H7 (cell line): ENCODE measurements around the gene GSE1. TPM values are rescaled to one million over a fixed set of nuclear protein-coding genes. Genes with fewer than 3 reads are reported as not detected.

Experiments used
- DNase-seq: peaks from one replicate; pipeline ENCODE4 v3.0.0; 2012
- H3K27me3 ChIP-seq: 2 replicates; pipeline ENCODE4 v1.6.0; 2011; ENCODE audit warnings: mild to moderate bottlenecking, low read length; ENCODE audit not compliant: control insufficient read depth, insufficient read depth
- H3K36me3 ChIP-seq: replicated peaks from 2 replicates; pipeline ENCODE4 v1.5.1; 2011; ENCODE audit warnings: low read length; ENCODE audit not compliant: control insufficient read depth, insufficient read depth
- H3K4me3 ChIP-seq: 2 replicates; pipeline ENCODE4 v1.5.1; 2011; ENCODE audit warnings: low read depth, mild to moderate bottlenecking, control low read depth, low read length, moderate library complexity; ENCODE audit not compliant: insufficient read depth
- total RNA-seq: library from RNA; depleted of rRNA; stranded (reverse); fragments of >200 nt; shearing (Covaris generic); gene quantifications from 2 replicates; pipeline ENCODE4 v1.2.3, GENCODE V29; 2014

GSE1 gene
- total RNA-seq, 1 experiment from 2014 or later = 52.5 TPM

- DNase-seq = no peak
- Histone ChIP-seq H3K27me3 (no peaks in the 10 kb centered on the region), H3K36me3 (peaks cover 1% of the 10 kb centered on the region; the same call in 1 of the 2 replicates), H3K4me3 (no peak overlapping the region)
These were observed 19.8 kb downstream of the GSE1 start for GRCh38 chr16:85632709-85633437.

GRCh38 chr16:85633438-85633743 is 20.3 kb downstream of the GSE1 start:
- no peak for DNase-seq
- Histone ChIP-seq H3K36me3 (peaks cover 1% of the 10 kb centered on the region; the same call in 1 of the 2 replicates), H3K4me3 (no peak overlapping the region), H3K27me3 (no peaks in the 10 kb centered on the region)

- Histone ChIP-seq H3K36me3 (peaks cover 1% of the 10 kb centered on the region; the same call in 1 of the 2 replicates), H3K27me3 (no peaks in the 10 kb centered on the region), H3K4me3 (no peak overlapping the region)
- DNase-seq = no peak
These were observed 20.8 kb downstream of the GSE1 start for GRCh38 chr16:85633888-85634287.

GRCh38 chr16:85634747-85635544 is 21.8 kb downstream of the GSE1 start:
- Histone ChIP-seq H3K27me3 (no peaks in the 10 kb centered on the region), H3K36me3 (peaks cover 1% of the 10 kb centered on the region; the same call in 1 of the 2 replicates), H3K4me3 (no peak overlapping the region)
- DNase-seq = peak; percentile 90

GRCh38 chr16:85635545-85636140 is 22.5 kb downstream of the GSE1 start:
- Histone ChIP-seq H3K36me3 (peaks cover 1% of the 10 kb centered on the region; the same call in 1 of the 2 replicates), H3K27me3 (no peaks in the 10 kb centered on the region), H3K4me3 (no peak overlapping the region)
- no peak for DNase-seq

- H3K27me3 ChIP-seq = no peaks in the 10 kb centered on the region
- no peak for DNase-seq
- H3K4me3 ChIP-seq = no peak overlapping the region
- H3K36me3 ChIP-seq = 0 out of 2 replicates have a peak, but pooled peaks cover 1% of the 10 kb centered on the region
These were observed 23.2 kb downstream of the GSE1 start for GRCh38 chr16:85636234-85636812.

GRCh38 chr16:85637061-85637807 is 24.1 kb downstream of the GSE1 start:
- Histone ChIP-seq H3K4me3 (no peak overlapping the region), H3K27me3 (no peaks in the 10 kb centered on the region)
- no peak for DNase-seq

GRCh38 chr16:85637808-85638647 is 24.9 kb downstream of the GSE1 start:
- Histone ChIP-seq H3K4me3 (no peak overlapping the region), H3K27me3 (no peaks in the 10 kb centered on the region), H3K36me3 (0 out of 2 replicates have a peak, but pooled peaks cover 1% of the 10 kb centered on the region)
- DNase-seq = no peak

More at GRCh38 chr16:85637061-85637807, 24.1 kb downstream of the GSE1 start:
- 0 out of 2 replicates have a peak, but pooled peaks cover 1% of the 10 kb centered on the region for H3K36me3 ChIP-seq

- no peak for DNase-seq
- Histone ChIP-seq H3K4me3 (no peak overlapping the region), H3K27me3 (no peaks in the 10 kb centered on the region), H3K36me3 (0 out of 2 replicates have a peak, but pooled peaks cover 1% of the 10 kb centered on the region)
These were observed 25.7 kb downstream of the GSE1 start for GRCh38 chr16:85638695-85639409.

GRCh38 chr16:85639529-85640253 is 26.6 kb downstream of the GSE1 start:
- peak; percentile 72 for DNase-seq
- Histone ChIP-seq H3K36me3 (no peaks in the 10 kb centered on the region; the same call in 1 of the 2 replicates), H3K27me3 (no peaks in the 10 kb centered on the region), H3K4me3 (no peak overlapping the region)

GRCh38 chr16:85640254-85640558 is 27.1 kb downstream of the GSE1 start:
- no peak for DNase-seq
- H3K27me3 ChIP-seq = no peaks in the 10 kb centered on the region
- H3K4me3 ChIP-seq = no peak overlapping the region
- no peaks in the 10 kb centered on the region; the same call in 1 of the 2 replicates for H3K36me3 ChIP-seq

GRCh38 chr16:85640585-85640984 is 27.5 kb downstream of the GSE1 start:
- Histone ChIP-seq H3K4me3 (no peak overlapping the region), H3K36me3 (peaks cover 2% of the 10 kb centered on the region), H3K27me3 (no peaks in the 10 kb centered on the region)
- DNase-seq = no peak
